HUDEP-2 (cell line): Measurements from ENCODE around the gene MTHFD1L.

Experiments
- DNase-seq, 76 experiments: peaks; one replicate each; lab custom pipeline; 2025; ENCODE audit not compliant: unreplicated experiment in 76 of 76; lab: John Stamatoyannopoulos, UW

MTHFD1L gene

GRCh38 chr6:151141685-151142084 lies 276.2 kb downstream of the MTHFD1L start:
- DNase-seq: no peak

DNA sequence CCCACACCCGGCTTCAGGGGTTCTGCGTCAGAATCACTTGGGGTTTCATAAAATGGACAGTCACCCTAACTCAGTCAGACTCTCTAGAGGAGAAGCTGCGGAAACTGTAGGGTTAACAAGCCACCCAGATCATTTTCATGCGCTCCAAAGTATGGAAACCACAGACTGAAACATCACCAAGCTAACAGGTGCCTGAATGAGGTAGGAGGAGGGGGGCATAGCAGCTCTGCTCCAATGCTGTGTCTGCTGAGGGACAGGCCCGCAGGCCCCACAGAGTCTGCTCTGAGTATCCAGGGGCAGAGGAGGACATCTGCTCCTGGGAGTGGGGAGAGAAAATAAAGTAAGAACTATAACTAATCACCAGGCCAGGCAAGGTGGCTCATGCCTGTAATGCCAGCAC lies 277.2 kb downstream of the MTHFD1L start:
- DNase-seq: no peak

GRCh38 chr6:151143337-151143736 lies 277.8 kb downstream of the MTHFD1L start:
- DNase-seq: no peak

DNA sequence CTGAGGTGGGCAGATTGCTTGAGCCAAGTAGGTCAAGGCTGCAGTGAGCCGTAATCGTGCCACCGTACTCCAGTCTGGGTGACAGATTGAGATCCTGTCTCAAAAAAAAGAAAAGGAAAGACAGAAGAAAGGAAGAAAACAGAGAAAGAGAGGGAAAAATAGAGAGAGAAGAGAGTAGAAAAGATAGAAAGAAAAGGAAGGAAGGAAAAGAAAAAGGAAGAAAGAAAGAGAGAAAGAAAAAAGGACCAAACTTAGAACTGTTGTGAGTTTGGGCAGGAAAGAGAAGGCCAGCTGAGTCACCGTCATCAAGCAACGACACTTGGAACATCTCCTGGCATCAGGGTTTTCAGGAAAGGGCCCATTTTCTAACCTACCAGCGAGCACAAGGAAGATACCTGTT lies 278.3 kb downstream of the MTHFD1L start:
- DNase-seq: no peak

- no peak for DNase-seq
Measured at GRCh38 chr6:151147118-151147832, 281.8 kb downstream of the MTHFD1L start.

- DNase-seq: no peak
Measured at GRCh38 chr6:151148111-151148510, 282.6 kb downstream of the MTHFD1L start.

GRCh38 chr6:151149793-151150192 lies 284.3 kb downstream of the MTHFD1L start:
- no peak for DNase-seq
